Middle frontal gyrus (tissue), 1 donor: Measurements from ENCODE around the gene ARL16.
A peak's percentile ranks its signal among the peaks of the same experiment; 100 is the strongest.

Experiments
- DNase-seq: peaks from one replicate; pipeline ENCODE4 v3.0.0-alpha.2; 2015; ENCODE audit warnings: low spot score; ENCODE audit errors: extremely low spot score

Gene ARL16

DNA sequence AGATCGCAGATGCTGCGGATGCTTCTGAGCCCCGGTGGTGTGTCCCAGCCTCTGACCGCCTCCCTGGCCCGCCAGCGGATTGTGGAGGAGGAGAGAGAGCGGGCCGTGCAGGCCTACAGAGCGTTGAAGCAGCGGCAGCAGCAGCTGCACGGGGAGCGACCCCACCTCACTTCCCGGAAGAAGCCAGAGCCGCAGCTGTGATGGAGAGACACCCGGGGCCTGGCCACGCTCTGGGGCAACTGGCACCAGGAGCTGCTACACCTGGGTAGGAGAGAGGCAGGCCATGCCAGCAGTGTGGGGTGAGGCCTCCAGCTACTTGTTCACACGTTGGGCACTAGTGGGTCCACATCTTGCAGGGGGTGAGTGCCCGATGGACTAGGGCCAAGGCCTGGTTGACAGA, 11.1 kb downstream of the ARL16 start:
- DNase-seq: no peak

DNA sequence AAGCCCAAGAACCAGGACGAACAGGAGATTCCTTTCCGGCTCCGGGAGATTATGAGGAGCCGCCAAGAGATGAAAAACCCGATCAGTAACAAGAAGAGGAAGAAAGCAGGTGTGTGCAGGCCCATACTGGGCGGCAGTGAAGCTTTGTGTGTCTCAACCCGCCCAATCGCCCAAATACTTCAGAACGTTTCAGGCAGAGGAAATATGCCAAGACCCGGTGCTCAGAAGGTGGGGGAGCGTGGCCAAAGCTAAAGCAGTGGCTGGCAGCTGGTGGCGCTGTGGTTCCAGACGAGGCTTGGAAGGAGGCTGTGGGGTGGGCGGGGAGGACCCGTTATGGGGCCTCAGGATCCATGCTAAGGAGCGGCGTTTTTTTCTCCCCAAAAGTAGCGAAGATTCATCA, 15.8 kb downstream of the ARL16 start:
- DNase-seq: no peak

DNA sequence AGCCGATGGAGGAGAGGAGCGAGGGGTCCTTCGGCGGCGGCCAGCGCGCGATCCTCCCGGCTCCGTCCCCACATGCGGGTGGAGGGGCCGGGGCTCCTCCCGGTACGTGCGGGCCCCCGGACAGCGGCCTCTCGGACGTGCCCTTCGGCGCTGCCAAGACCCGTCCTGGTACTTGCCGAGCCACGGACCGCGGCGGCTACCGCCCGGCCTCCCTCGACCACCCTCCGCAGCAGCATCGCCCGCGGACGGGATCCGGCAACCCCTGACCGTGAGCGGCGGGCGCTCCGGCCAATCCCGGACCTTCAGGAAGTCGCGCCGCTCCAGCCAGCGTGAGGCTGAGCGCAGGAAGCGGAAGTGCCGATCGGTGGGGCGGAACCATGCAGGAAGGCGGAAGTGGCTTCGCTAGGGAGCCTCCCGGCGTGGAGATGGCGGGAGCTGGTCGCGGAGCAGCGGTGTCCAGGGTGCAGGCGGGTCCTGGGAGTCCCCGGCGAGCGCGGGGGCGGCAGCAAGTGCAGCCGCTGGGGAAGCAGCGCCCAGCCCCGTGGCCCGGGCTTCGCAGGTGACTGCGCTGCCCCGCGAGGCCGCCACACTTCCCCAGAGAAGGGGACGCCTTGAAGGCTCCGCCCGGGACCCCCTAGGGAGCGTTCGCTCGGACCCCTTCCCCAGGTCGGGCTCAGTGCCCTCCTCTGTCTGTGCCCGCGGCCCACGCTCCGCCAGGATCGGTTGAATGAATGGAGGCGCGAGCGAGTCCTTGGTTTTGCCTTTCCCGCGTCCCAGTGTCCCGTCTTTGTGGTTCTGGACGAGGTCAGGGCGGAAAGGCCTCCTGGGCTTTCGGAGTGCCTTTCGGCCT, 17.0 kb downstream of the ARL16 start, which contains the start of the genes CCDC137 and OXLD1:
Gene CCDC137 (plus strand): TSS at position 396 of the 850 bp plus-strand sequence. CDS start 30 bp downstream, at position 426.
Gene OXLD1 (minus strand): TSS at position 264 of the 850 bp plus-strand sequence. CDS start 28 bp downstream, at position 236.
- DNase-seq: peak; percentile 94

DNA sequence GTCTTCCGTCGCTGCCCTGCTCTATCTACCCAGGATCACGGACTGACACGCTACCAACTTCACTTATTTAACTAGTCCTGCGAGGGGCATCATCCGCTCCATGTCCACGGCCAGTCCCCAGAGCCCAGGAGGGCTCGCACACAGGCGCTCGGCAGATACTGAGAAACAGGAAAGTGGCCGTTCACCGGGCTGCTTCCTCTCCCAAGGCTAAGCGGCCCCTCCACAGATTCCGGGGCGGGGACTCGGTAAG, 17.6 kb downstream of the ARL16 start:
- no peak for DNase-seq

DNA sequence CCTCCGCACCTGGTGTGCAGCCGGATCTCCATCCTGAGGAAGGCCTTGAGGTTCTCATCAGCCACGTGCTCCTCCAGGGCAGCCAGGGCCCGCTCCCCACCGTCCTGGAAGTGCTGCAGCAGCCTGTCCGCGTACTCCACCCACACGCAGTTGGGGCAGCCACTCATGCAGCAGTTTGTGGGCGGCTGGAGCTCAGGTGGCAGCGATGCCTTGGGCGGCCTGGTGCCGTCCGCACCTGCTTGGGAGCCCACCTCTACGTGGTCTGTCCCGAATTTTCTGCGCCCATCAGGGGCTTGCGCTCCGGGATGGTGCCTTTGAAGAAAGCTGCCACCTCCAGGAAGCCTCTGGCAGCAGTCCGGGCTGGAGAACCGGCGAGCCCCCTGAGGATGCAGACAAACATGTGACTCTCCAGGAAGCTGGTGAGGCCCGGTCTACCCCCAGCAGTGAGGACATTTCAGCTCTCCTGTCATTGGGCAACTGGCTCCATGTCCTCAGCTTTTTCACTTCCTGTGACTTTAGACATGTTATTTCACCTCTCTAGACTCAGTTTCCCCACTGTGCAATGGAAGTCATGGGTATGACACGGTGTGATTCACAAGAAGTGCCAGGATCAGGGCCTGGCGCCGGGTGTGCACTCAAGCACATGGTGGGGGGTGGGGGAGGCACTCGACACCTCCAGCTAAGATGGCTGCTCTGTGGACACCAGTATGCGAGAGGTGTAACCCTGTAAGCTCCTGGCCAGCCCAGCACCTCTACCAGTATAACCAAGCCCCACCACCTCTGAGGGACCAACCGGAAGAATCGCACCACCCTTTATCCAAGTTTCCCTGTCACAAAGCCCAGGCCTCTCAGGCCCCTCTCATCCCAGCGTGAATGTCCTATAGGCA, 18.1 kb downstream of the ARL16 start:
- no peak for DNase-seq

DNA sequence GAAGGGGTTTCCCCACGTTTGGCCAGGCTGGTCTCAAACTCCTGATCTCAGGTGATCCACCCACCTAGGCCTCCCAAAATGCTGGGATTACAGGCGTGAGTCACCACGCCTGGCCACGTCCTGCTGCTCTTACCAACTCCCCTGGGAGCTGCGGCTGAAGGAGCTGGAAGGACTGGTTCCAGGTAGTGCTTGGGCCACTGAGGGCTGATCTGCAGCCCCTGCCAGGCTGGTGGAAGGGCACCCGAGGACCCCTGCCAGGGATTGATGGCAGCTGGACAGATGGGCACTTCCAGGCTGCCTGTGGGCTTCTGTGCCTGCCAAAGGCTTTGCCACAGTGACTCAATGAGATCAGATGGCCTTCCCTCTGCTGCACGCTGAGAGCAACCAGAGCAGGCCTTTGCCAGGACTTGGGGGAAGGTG, 19.5 kb downstream of the ARL16 start:
- no peak for DNase-seq

DNA sequence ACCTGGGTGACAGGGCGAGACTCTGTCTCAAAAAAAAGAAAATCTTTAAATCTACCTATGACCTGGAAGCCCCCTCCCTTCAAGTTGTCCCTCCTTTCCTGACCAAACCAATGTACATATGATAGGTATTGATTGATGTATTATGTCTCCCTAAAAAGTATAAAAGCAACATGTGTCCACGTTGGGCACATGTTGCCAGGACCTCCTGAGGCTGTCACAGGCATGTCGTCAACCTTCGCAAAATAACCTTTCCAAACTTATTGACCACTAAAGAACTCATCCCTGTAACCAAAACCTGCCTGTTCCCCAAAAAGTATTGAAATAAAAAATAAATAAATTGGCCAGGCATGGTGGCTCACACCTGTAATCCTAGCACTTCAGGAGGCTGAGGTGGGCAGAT, 21.6 kb downstream of the ARL16 start:
- no peak for DNase-seq

DNA sequence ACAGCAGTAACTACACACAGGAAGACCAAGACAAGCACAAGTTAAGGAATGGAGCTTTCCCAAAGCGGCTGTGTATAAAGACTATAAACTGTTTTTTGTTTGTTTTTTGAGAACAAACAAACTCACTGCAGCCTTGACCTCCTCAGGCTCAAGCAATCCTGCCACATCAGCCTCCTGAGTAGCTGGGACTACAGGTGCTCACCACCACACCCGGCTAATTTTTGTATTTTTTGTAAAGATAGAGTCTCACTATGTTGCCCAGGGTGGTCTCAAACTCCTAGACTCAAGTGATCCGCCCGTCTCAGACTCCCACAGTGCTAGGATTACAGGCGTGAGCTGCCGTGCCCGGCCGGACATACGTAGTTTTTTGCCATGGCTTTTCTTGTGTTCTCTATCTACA, 23.2 kb downstream of the ARL16 start:
- DNase-seq: no peak

DNA sequence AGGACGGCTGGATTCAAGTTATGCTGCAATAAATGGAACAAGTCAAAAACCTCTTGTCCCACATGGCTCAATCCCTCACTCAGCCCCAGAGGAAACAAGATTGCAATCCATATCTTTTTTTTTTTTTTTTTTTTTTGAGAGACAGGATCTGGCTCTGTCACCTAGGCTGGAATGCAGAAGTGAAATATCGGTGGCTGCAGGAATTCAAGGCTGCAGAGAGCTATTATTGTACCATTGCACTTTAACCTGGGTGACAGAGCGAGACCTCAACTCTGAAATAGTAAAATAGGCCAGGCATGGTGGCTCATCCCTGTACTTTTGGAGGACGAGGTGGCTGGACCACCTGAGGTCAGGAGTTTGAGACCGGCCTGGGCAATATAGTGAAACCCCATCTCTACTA, 24.6 kb downstream of the ARL16 start:
- no peak for DNase-seq

DNA sequence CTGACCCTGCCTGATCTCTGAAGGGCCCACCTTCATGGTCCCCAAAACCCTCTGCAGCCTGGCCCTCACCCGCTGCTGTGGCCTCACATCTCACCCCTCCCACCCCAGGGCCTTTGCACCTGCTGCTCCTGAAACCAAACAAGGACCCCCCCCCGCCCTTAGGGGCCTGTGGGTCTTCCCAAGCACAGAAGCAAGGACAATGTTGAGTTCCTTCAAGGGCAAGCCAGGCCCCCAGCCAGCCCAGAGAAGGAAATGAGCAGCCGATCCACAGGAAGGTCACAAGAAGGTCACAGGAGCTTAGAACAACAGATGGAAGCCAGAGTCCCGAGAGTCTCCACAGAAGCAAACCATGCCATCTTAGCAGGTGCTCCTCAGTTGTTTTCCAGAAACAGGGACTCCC, 26.8 kb downstream of the ARL16 start:
- DNase-seq: no peak

DNA sequence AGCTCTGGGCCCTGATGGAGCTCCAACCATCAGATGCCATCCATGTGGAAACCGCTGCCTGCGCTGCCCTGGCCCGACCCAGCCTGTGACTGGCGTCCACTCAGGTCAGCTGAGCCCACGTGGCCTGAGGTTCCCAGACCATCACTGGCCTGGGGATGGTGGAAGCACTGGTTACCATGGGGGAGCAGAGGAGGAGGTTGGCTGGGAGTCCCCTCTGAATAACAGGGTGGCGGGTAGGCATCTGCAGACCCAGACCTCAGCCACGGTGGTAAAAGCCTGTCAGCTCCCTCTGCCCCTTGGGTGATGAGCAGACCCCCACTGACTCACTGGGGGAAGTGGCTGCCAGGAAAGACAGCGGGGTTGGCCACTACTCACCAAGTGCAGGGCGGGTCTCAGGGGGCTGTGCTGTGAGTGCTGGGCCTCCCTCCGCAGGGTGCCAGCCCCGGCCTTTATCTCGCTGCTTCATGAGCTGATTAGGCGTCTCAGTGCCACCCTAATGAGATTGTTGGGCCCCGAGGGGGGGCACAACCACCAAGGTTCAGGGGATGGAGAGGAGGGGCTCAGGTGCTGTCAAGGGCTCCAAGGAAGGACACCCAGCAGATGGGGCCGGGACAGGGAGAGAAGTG, 27.4 kb downstream of the ARL16 start, which contains the start of gene PDE6G:
Gene PDE6G (minus strand): TSS at position 425 of the 626 bp plus-strand sequence. CDS start 3,237 bp downstream, outside the sequence.
- DNase-seq: no peak

DNA sequence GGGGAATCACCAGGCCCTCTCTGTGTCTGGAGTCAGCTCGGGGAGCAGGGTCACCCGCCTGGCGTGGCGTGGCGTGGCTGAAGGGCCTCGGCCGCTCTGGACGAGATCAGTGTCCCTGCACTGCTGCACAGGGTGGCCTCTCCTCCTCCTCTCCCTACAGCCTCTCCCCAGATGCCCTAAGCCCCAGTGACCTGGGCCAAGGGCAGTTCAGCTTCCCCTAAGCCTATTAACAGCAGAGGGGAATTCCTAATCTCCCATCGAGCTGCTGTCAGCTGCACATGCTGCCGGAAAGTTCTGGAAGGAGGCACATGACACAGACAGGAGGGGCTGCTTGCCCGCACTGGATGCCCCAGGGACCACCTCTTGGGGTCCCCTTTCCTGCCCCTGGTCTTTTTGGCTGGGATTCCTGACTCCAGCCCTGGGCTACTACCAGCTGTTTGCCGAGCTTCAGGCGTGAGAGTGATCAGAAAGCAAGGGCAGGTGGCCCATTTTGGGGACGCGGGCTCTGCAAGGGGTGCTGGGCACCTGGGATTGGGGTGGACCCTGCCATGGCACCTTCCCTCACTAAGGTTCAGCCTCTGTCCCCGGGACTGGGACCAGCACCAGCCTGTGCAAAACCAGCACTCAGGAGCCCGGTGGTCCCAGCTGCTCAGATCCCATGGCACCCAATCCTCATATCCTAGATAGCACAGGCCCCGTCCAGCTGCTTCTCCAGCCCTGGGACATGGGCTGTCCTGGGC, 28.0 kb downstream of the ARL16 start:
- DNase-seq: no peak

DNA sequence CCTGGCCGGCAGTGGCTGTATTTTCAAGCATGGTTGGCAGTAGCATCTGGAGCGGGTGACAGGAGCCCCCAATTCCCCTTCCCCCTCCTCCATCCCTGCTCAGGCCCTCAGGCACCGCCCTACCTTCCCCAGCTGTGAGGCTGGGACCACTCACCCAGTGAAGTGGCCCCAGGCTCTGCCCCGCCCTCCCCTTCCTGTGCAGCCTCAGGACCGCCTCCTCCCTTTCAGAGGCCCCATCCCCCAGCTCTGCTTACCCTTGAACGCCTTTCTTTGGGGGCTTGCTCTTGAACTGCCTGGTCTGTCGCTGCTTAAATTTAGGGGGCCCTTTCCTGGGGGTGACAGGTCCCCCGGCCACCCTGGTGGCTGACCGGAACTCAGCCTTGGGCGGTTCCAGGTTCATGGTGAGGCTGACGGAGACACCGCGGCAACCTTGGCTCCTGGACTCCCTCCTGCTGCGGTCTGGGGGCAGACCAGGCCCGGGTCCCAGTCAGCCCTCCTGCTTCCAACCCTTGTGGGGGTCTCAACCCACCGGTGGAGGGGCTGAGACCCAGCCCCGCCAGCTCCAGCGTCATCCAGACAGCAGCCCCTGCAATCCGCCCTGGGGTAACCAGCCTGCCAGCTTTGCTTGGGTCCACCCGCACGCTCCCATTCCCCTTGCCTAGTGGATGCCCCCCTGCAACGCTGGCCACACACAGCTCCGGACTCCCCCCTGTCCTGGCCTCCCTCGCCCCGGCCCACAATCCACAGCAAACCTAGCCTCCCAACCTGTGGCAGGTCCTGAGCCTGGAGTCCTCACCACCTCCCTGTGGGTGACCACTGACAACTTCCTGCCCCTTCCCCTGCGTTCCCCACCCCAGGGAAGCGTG, 30.5 kb downstream of the ARL16 start:
- no peak for DNase-seq

DNA sequence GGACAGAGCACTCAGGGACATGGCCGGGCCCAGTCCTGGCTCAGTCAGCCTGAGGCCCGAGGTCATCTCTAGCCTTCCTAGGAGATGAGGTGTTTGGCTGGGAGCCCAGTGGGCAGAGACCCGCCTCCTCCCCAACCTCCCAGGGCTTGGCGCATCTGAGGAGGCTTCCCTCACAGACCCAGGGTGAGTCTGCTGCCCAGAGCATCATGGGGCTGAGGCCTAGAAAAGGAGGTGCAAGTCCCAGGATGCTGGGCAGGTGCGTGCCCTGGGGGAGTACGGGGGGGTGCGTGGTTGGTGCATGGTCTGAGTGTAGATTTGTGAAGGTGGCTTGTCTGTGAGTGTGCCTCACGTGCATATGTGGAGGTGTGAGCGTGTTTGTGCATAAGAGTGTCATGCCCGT, 31.9 kb downstream of the ARL16 start:
- DNase-seq: no peak

DNA sequence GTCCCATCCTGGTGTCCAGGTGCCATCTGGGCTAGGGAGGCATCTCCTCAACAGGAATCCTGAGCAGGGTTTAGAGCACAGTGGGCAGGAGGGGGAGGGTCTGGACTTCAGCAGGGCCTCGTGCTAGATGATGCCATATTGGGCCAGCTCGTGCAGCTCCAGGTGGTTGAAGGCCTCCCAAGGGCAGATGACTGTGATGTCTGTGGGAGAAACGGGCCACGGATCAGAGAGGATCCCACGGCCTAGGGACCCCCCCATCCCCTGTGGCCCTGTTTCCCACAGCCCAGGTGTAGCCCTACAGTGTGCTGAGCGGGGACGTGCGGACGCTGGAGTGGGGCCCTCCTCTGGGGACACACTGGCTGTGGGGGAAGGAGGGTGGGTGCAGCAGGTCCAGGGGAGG, 32.6 kb downstream of the ARL16 start:
- DNase-seq: no peak

DNA sequence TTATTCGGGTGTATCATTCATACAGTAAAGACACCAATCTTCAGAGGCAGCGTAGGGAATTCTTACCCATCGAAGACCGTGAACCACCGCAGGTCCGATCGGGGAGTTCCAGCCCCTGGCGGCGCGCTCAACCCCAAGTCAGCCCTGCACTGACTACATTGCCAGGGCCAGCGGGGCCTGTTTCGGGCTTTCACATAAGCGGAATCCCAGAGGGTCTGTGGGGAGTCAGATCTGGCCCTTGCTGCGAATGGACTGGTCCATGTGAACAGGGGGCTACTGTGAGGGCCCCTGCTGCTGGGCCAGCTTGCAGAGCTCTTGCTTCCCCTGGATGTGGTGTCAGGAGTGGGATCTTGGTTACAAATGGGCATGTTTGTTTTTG, 34.9 kb downstream of the ARL16 start:
- no peak for DNase-seq

DNA sequence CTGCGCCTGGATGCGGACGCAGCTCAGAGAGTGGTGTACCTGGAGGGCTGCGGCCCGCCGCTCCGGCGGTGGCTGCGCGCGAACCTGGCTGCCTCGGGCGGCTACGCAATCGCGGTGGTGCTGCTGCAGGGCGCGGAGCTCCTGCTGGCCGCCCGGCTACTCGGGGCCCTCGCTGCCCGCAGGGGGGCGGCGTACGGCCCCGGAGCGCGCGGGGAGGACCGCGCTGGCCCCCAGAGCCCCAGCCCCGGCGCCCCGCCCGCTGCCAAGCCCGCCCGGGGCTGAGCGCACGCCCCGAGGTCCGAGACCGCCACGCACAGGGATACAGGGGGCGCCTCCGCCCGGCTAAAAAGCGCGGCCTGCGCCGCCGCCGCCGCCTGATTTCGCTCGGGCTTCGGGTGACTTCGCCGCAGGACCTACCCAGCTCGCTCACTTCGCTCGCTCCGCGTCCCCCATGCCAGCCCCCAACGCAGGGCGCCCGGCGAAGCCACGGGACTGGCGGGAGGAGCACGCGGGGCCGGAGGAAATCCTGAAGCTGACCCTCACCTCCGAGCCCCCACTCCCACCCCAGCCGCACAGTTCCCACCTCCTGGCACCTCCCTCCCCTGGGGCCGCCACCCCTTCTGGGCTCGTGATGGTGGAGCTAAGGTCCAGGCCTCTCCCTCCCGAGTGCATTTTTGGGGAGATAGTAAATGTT, 35.4 kb downstream of the ARL16 start:
- no peak for DNase-seq

DNA sequence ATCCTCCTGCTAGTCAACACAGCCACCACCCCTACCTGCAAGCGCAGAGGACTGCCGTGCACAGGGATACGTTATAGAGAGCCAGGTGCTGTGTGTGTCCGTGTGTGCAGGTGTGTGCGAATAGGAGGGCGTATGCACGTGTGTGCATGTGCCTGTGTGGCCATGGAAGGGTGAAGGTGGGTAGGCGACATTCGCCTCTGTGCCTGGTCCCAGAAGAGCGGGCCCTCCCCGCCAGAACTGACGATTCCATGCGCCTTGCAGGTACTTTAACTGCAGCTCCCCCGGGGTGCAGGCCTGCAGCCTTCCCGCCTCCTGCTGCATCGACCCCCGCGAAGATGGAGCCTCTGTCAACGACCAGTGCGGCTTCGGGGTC, 36.0 kb downstream of the ARL16 start:
- no peak for DNase-seq

DNA sequence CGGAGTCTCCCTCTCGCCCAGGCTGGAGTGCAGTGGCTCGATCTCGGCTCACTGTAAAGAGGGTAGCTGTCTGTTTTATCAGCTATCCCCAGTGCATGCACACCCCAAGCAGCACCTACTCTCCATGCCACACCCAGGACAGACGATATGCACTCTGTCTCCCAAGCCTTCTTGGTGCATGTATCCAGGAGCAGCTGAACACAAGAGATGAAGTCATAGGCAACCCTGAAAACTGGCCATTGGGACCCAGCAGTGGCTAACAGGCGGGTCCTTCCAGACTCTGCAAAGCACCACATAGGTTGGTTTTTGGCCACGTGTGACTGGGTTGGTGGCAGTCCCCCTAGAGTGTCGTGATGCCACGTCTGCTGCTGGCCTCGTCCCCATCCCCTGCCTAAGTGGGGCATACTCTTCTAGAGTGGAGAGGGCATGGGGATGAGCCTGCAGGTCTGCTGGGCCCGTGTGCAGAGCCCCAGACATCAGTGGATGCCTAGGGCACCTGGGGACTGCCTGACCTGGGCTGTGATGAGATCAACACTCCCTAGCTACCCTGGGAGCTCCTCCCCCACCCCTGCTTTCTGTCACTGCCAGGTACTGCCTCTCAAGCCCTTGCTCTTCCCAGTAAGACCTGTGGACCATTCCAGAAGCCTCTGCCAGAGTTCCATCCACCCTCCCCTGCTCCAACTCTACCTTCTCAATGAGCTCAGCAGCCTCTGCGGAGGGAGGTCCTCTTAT, 36.6 kb downstream of the ARL16 start:
- no peak for DNase-seq
